ENCODE measurements around the gene NDUFB4.

Gene NDUFB4

GRCh38 chr3:120561251-120562045, 34.7 kb upstream of the NDUFB4 start:
- Histone ChIP-seq H3K36me3 (ENCODE audit: insufficient read depth, low read length) (no peaks in the 10 kb centered on the region), H3K9me2 (replicated peaks; ENCODE audit: low read depth, low read length) (no peaks in the 10 kb centered on the region), H3K4me3 (ENCODE audit: low read length, poor library complexity, severe bottlenecking) (no peak overlapping the region), H3K79me2 (ENCODE audit: insufficient read depth, low read length) (no peaks in the 10 kb centered on the region), H2AFZ (ENCODE audit: low read length) (peak overlapping the region; percentile 58; the same call in 1 of the 2 replicates), H3F3A (ENCODE audit: low read depth) (no peaks in the 10 kb centered on the region), H3K9me3 (ENCODE audit: insufficient read depth, low read depth, low read length) (no peaks in the 10 kb centered on the region), H3K9ac (ENCODE audit: low read depth, low read length, poor library complexity, severe bottlenecking) (no peak overlapping the region), H3K27me3 (ENCODE audit: insufficient read depth, low read length, poor library complexity, severe bottlenecking) (no peaks in the 10 kb centered on the region), H3K4me2 (ENCODE audit: low read depth, low read length, poor library complexity, severe bottlenecking) (no peak overlapping the region), H4K20me1 (ENCODE audit: insufficient read depth, low read length, poor library complexity, severe bottlenecking) (no peaks in the 10 kb centered on the region), H3K4me1 (ENCODE audit: insufficient read depth, low read length, poor library complexity, severe bottlenecking) (peaks cover 6% of the 10 kb centered on the region)
- TF ChIP-seq EZH2phosphoT487 (IDR thresholded peaks at IDR 0.05; ENCODE audit: borderline replicate concordance) (no peak), CTCF (conservative IDR thresholded peaks at IDR 0.05; ENCODE audit: low read length) (peak; percentile 97)

GRCh38 chr3:120563356-120564022, 32.6 kb upstream of the NDUFB4 start:
- H3K9ac ChIP-seq (ENCODE audit: low read depth, low read length, poor library complexity, severe bottlenecking) = no peak overlapping the region
- no peaks in the 10 kb centered on the region for H3F3A ChIP-seq (ENCODE audit: low read depth)
- no peaks in the 10 kb centered on the region for H3K9me2 ChIP-seq (replicated peaks; ENCODE audit: low read depth, low read length)
- H3K27me3 ChIP-seq (ENCODE audit: insufficient read depth, low read length, poor library complexity, severe bottlenecking) = no peaks in the 10 kb centered on the region
- TF ChIP-seq CTCF (conservative IDR thresholded peaks at IDR 0.05; ENCODE audit: low read length) (no peak), EZH2phosphoT487 (IDR thresholded peaks at IDR 0.05; ENCODE audit: borderline replicate concordance) (no peak)
- H3K4me1 ChIP-seq (ENCODE audit: insufficient read depth, low read length, poor library complexity, severe bottlenecking) = peaks cover 11% of the 10 kb centered on the region
- H3K9me3 ChIP-seq (ENCODE audit: insufficient read depth, low read depth, low read length) = no peaks in the 10 kb centered on the region
- no peaks in the 10 kb centered on the region for H3K79me2 ChIP-seq (ENCODE audit: insufficient read depth, low read length)
- H2AFZ ChIP-seq (ENCODE audit: low read length) = no peak overlapping the region
- H3K4me2 ChIP-seq (ENCODE audit: low read depth, low read length, poor library complexity, severe bottlenecking) = no peak overlapping the region
- H3K4me3 ChIP-seq (ENCODE audit: low read length, poor library complexity, severe bottlenecking) = no peak overlapping the region
- no peaks in the 10 kb centered on the region for H4K20me1 ChIP-seq (ENCODE audit: insufficient read depth, low read length, poor library complexity, severe bottlenecking)
- no peaks in the 10 kb centered on the region for H3K36me3 ChIP-seq (ENCODE audit: insufficient read depth, low read length)

- peaks cover 5% of the 10 kb centered on the region for H3K4me1 ChIP-seq (ENCODE audit: insufficient read depth, low read length, poor library complexity, severe bottlenecking)
- no peaks in the 10 kb centered on the region for H3K36me3 ChIP-seq (ENCODE audit: insufficient read depth, low read length)
- H3K4me3 ChIP-seq (ENCODE audit: low read length, poor library complexity, severe bottlenecking) = no peak overlapping the region
- no peak overlapping the region for H3K9ac ChIP-seq (ENCODE audit: low read depth, low read length, poor library complexity, severe bottlenecking)
- no peaks in the 10 kb centered on the region for H3K27me3 ChIP-seq (ENCODE audit: insufficient read depth, low read length, poor library complexity, severe bottlenecking)
- H3K4me2 ChIP-seq (ENCODE audit: low read depth, low read length, poor library complexity, severe bottlenecking) = no peak overlapping the region
- no peaks in the 10 kb centered on the region for H3K79me2 ChIP-seq (ENCODE audit: insufficient read depth, low read length)
- H2AFZ ChIP-seq (ENCODE audit: low read length) = no peak overlapping the region; the same call in 1 of the 2 replicates
- H3K9me3 ChIP-seq (ENCODE audit: insufficient read depth, low read depth, low read length) = no peaks in the 10 kb centered on the region
- no peaks in the 10 kb centered on the region for H3K9me2 ChIP-seq (replicated peaks; ENCODE audit: low read depth, low read length)
- TF ChIP-seq CTCF (conservative IDR thresholded peaks at IDR 0.05; ENCODE audit: low read length) (no peak), EZH2phosphoT487 (IDR thresholded peaks at IDR 0.05; ENCODE audit: borderline replicate concordance) (no peak)
- no peaks in the 10 kb centered on the region for H3F3A ChIP-seq (ENCODE audit: low read depth)
- H4K20me1 ChIP-seq (ENCODE audit: insufficient read depth, low read length, poor library complexity, severe bottlenecking) = no peaks in the 10 kb centered on the region
These were observed 29.7 kb upstream of the NDUFB4 start for GRCh38 chr3:120566243-120566975.
